GM18873 (cell line): ENCODE measurements around the gene STAT5B.

ENCODE experiments used
- ATAC-seq: cut with Tn5 transposase; IDR thresholded peaks from one replicate; pipeline ENCODE4 v1.9.1; 2021; ENCODE audit warnings: mild to moderate bottlenecking, moderate library complexity, moderate number of reproducible peaks; ENCODE audit not compliant: unreplicated experiment, low FRiP score

STAT5B gene

DNA sequence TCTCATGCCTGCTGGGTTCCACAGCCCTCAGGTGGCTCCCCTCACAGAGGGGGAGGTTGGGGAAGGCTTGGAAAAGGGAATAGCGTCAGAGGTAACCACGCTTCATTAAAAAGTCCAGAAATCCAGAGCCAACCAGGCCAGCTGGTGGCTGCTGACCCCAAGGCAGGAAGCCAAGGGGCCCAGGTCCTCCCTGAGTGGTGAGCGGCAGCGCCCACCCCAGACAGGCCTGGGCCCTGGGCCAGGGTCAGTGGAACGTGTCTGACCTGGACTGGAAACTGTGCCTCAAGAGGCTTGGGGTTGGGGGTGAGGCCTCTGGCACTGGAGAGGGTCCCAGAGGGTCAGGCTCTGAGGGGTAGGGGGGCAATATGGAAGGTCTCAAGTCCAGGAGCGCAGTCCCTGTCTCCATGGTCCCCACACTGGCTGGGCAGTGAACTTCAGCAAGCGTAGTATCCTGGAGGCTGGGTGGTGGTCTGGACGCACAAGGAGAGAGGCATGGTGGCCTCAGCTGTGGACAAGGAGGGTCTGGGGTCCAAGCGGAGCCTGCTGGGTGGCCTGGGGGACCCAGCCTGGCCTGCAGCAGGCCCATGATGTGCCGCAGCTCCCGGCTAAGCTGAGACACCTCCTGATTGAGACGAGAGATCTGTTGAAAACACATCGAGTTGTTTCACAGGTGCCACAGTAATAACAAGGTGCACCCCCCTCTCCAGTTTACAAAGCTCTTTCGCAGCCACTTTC, 116.2 kb downstream of the STAT5B start:
- ATAC-seq, result no peak

DNA sequence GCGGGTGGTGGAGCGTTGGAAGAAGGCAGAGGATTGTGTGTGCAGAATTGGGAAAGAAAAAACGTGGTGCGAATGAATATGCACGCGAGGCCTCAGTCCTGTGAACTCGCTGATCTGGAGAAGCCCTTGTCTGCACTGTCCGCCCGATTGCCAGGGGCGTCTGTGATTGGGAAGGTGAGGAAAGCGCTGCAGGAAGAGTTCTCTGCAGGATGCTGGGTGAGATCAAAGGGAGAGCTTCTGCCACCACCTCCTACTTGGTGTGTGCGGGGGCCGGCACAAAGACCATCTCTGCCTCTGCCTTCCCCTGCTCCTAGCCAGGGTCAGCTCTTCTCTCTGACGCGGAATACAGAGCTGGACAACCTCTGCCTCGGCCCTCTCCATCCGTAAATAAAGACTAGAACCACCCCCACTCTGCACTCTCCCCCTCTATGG, 120.6 kb downstream of the STAT5B start:
- ATAC-seq, result no peak

DNA sequence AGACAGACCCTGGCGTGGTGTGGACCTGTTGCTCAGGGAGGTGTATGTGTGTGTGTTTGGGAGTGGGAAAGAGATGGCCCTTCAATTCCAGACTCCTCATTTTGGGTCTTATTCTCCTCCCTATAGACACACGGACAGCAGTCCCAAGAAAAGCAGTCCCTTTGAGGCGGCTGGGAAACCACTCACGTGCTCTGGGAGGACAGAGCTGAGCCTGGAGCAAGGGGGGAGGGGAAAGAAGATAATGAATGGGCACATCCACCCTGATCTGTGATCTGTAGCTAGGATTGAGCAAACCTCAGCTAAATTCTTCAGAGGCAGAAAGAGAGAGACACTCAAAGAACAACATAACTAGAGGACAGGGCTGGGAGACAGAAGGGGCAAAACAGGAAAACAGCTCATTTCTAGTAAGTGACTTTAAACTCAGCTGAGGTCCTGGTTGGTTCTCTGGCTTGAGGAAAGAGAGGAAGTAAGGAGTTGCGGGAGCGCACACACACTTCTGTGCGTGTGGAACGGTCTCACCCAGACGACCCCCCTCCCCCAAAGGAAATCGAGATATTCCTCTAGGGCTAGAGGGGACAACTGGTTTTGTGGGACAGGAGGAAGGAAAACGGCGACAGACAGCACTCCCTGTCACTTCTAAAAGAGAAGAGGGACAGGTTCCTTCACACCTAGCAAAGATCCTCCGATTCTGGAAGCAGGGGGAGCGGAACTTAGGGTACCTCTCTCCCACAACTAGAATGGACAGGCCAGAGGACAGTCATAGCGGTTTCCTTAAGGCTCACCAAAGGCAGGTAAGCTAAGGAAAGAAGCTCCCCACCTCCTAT, 122.1 kb downstream of the STAT5B start:
- ATAC-seq, result no peak
